Measurements from ENCODE around the gene GABBR2.

DNA sequence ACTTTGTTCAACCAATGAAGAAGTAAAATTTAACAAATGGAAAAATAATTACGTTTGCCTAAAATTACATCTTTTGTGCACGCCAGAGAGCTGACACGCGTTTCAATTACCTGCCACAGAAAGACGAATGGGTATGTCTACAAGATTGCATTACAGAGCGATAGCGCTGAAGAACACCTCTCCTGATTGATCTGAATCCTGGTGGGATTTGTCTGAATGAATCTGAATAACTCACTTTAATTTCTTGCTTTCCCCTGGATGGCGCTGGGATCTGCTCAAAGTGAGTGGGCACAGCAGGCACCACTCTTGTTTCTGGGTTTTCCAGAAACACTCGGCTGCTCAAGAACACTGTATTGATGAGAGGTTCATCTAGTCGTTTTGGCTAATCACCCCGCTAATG, 304.5 kb downstream of the GABBR2 start:
- TF ChIP-seq CTCF (conservative IDR thresholded peaks at IDR 0.05) (no peak), ZFX (IDR thresholded peaks at IDR 0.05) (no peak)
